Activated CD4-positive, alpha-beta T cell treated with anti-CD3 and anti-CD28 coated beads for 1 hour (primary cell): ENCODE measurements around the gene CORO2A.

Source experiments
- DNase-seq: peaks from one replicate; pipeline ENCODE4 v3.0.0-alpha.2; 2020

Gene CORO2A

GRCh38 chr9:98192503-98193335, at the start of gene CORO2A:
Gene CORO2A (minus strand): TSS chr9:98192637. CDS start chr9:98157660, 34,977 bp downstream.
- peak; percentile 44 for DNase-seq

GRCh38 chr9:98241357-98242300, 49.2 kb upstream of the CORO2A start:
- no peak for DNase-seq

- no peak for DNase-seq
Observed at GRCh38 chr9:98240475-98240874, 48.0 kb upstream of the CORO2A start.

GRCh38 chr9:98236901-98237487, 44.6 kb upstream of the CORO2A start:
- no peak for DNase-seq

GRCh38 chr9:98235126-98235525, 42.7 kb upstream of the CORO2A start:
- no peak for DNase-seq

- DNase-seq = no peak
Observed at GRCh38 chr9:98234245-98234825, 41.9 kb upstream of the CORO2A start.

GRCh38 chr9:98232926-98233325, 40.5 kb upstream of the CORO2A start:
- no peak for DNase-seq

- DNase-seq = no peak
Observed at GRCh38 chr9:98231770-98232478, 39.5 kb upstream of the CORO2A start.

GRCh38 chr9:98230789-98231188, 38.4 kb upstream of the CORO2A start:
- no peak for DNase-seq

- no peak for DNase-seq
Observed at GRCh38 chr9:98230304-98230703, 37.9 kb upstream of the CORO2A start.

- no peak for DNase-seq
Observed at GRCh38 chr9:98229620-98230019, 37.2 kb upstream of the CORO2A start.

- no peak for DNase-seq
Observed at GRCh38 chr9:98229090-98229395, 36.6 kb upstream of the CORO2A start.

- DNase-seq = no peak
Observed at GRCh38 chr9:98228392-98229089, 36.1 kb upstream of the CORO2A start.

GRCh38 chr9:98227883-98228282, 35.4 kb upstream of the CORO2A start:
- no peak for DNase-seq

- no peak for DNase-seq
Observed at GRCh38 chr9:98226957-98227356, 34.5 kb upstream of the CORO2A start.

- no peak for DNase-seq
Observed at GRCh38 chr9:98226516-98226915, 34.1 kb upstream of the CORO2A start.

- no peak for DNase-seq
Observed at GRCh38 chr9:98225015-98225442, 32.6 kb upstream of the CORO2A start.

GRCh38 chr9:98222885-98223691, 30.7 kb upstream of the CORO2A start:
- DNase-seq = no peak

GRCh38 chr9:98220911-98221310, 28.5 kb upstream of the CORO2A start:
- DNase-seq = no peak

- no peak for DNase-seq
Observed at GRCh38 chr9:98219794-98220370, 27.4 kb upstream of the CORO2A start.

- no peak for DNase-seq
Observed at GRCh38 chr9:98219364-98219716, 26.9 kb upstream of the CORO2A start.
